IPS-18a (cell line): ENCODE results near the gene IRF8.
"Not testable (repeated sequence)": the region's sequence is repeated elsewhere in the genome, so short reads cannot be mapped to it uniquely, and the experiment has no call there.

ENCODE experiments used
- H3K27ac ChIP-seq: one replicate; pipeline ENCODE4 v1.5.1; 2013; ENCODE audit warnings: low read length
- H3K27me3 ChIP-seq: one replicate; pipeline ENCODE4 v1.6.1; 2013; ENCODE audit warnings: mild to moderate bottlenecking, low read length; ENCODE audit not compliant: control insufficient read depth, insufficient read depth
- H3K36me3 ChIP-seq: one replicate; pipeline ENCODE4 v1.6.1; 2013; ENCODE audit warnings: low read depth, low read length; ENCODE audit not compliant: control insufficient read depth
- H3K4me1 ChIP-seq: one replicate; pipeline ENCODE4 v1.6.1; 2013; ENCODE audit warnings: low read depth, low read length; ENCODE audit not compliant: control insufficient read depth
- H3K4me3 ChIP-seq: one replicate; pipeline ENCODE4 v1.5.1; 2013; ENCODE audit warnings: low read length
- H3K9ac ChIP-seq: one replicate; pipeline ENCODE4 v1.6.1; 2013; ENCODE audit warnings: mild to moderate bottlenecking, low read length, moderate library complexity
- H3K9me3 ChIP-seq: one replicate; pipeline ENCODE4 v1.6.1; 2013; ENCODE audit warnings: low read depth, low read length; ENCODE audit not compliant: control insufficient read depth

The IRF8 gene

GRCh38 chr16:85900027-85900792 is 1.2 kb downstream of the IRF8 start:
- no peaks in the 10 kb centered on the region for H3K9me3 ChIP-seq
- peaks cover 58% of the 10 kb centered on the region for H3K27me3 ChIP-seq
- H3K9ac ChIP-seq: no peak overlapping the region
- no peaks in the 10 kb centered on the region for H3K36me3 ChIP-seq
- H3K4me3 ChIP-seq: no peak overlapping the region
- peaks cover 3% of the 10 kb centered on the region for H3K4me1 ChIP-seq
- H3K27ac ChIP-seq: no peak overlapping the region

DNA sequence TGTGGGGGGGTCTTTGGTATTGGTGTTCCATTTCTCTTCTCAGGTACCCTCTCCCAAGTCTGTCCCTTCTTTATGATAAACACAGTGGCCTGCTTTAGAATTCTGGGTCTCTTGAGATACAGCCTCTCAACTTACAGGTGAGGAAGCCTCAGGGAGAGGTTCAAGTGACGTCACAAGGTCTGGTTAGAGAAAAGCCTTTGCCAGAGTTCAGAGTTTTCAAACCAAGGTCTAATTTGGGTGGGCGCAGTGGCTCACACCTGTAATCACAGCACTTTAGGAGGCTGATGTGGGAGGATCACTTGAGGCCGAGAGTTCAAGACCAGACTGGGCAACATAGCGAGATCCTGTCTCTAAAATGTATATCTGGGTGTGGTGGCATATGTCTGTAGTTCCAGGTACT is 2.1 kb downstream of the IRF8 start:
- H3K4me3 ChIP-seq: no peak overlapping the region
- H3K36me3 ChIP-seq: no peaks in the 10 kb centered on the region
- no peak overlapping the region for H3K9ac ChIP-seq
- H3K27ac ChIP-seq: no peak overlapping the region
- H3K9me3 ChIP-seq: no peaks in the 10 kb centered on the region
- peaks cover 52% of the 10 kb centered on the region for H3K27me3 ChIP-seq
- peaks cover 3% of the 10 kb centered on the region for H3K4me1 ChIP-seq

DNA sequence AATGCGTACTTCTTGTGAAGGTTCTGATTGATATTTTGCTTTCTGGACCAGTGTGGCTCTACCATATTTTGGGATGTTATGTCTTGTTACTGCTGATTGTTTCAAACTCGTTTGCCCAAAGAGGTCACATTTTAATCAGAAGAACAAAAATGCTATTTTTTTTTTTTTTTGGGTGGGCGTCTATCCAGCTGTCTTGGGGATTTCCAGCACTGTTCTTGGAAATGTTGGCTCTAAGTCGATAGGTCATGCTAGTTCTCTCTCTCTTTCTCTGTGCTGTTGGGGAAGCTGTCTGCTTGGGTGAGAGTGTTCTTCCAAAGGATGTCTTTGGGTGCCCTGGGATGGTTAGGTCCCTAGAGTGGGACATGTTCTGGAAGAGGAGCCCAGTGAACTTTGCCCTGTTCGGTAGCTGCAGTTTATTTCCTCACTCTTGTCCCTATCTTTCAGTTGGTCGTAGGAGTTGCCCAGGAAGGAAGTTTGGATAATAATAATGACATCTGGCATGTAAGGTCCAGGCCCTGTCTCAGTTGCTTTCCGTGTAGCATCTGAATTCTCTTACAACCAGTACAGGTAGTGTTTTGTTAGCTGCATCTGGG is 2.9 kb downstream of the IRF8 start:
- Histone ChIP-seq H3K36me3 (no peaks in the 10 kb centered on the region), H3K4me3 (no peak overlapping the region), H3K27me3 (peaks cover 45% of the 10 kb centered on the region), H3K27ac (no peak overlapping the region), H3K9ac (no peak overlapping the region), H3K4me1 (peaks cover 3% of the 10 kb centered on the region), H3K9me3 (no peaks in the 10 kb centered on the region)

DNA sequence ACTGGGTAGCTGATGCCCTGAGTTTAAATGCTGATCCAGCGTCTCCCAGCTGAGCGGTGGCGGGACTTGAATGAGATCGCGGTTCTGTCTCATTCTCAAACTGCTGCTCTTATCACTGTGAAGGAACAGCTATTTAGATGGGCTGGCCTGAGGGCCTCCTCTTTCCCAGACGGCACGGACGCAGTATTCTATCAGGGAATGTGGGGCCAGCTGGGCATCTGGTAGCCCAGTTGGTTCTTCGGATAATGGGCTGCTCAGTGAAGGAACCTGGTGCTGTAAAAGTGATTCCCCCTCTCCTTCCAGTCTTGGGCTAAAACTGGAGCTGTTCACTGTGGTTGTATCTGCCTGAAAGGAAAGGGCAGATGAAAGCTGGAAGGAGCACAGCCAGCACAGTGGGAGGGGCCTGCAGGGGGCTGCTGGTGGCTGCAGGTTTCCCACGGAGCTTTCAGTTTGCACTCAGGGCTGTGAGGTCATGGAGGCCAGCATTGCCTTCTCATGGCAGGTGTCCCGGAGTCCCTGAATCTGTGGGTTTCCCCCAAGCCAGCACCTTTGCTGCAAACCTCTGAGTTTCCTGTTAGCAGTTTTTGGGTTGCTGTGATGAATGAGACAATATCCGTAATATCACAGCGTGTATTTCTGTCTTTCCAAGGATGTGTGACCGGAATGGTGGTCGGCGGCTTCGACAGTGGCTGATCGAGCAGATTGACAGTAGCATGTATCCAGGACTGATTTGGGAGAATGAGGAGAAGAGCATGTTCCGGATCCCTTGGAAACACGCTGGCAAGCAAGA is 3.6 kb downstream of the IRF8 start:
- Histone ChIP-seq H3K9me3 (no peaks in the 10 kb centered on the region), H3K36me3 (no peaks in the 10 kb centered on the region), H3K4me1 (peaks cover 3% of the 10 kb centered on the region), H3K4me3 (no peak overlapping the region), H3K27me3 (peaks cover 38% of the 10 kb centered on the region), H3K27ac (no peak overlapping the region), H3K9ac (no peak overlapping the region)

DNA sequence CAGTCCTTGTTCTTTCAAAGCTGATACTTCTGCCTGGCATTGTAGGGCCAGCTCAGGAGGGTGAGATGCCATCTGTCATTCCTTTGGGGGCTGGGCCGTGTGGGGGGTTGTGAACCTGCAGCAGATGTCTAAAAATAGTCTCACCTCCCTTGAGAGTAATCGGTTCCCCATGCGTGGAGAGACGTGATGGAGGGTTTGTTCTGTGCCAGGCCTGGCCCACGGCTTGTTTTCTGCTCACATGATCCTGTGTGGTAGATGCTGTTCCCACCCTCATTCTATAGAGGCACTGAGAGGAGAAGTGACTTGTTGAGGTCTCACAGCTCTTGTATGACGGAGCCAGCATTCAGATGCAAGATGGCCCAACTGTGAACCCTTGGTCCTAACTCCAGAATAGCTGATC is 4.6 kb downstream of the IRF8 start:
- Histone ChIP-seq H3K27me3 (peaks cover 28% of the 10 kb centered on the region), H3K4me3 (no peak overlapping the region)

DNA sequence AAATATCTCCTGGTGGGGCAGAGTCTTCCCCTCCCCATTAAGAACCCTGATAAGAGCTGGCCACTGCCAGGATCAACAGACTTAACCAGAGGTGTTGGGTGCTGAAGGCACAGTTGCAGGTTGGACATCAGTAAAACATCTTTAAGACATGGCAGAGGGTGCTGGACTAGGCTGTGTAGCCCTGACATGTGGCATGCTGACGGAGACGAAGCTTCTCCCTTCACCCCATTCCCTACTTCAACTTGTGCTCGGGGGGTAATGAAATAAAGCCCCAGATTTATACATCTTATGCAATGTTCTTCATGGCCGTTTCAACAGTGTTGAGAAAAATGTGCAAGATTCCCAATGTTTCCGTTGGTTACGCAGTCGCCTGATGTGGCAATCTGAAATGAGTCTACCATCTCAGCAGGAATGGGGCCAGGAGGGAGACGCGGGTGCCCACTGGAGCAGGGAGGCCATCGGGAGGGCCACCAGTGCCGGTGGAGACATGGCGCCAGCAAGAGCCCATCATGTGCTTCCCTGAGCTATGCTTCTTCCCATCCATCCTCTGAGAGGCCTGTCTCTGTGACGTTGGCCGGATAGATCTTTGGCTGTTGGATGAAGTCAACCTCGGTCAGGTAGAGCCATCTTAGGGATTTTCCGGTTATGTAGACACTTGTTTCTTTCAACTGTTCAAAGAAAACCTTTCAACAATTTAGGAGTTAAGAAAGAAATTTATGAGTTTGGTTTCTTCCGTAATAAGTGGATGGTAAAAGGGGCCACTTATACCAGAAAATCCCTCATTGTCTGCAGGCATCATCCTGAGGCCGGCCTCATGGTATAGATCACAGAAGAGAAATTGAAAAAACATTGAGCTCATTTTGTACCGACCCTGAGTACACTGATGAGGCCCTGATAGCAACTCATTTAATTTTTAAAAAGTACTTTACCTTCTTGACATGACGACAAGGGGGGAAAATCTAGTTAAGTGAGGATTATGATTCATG is 6.4 kb downstream of the IRF8 start:
- no peak overlapping the region for H3K9ac ChIP-seq
- no peaks in the 10 kb centered on the region for H3K9me3 ChIP-seq
- no peaks in the 10 kb centered on the region for H3K4me1 ChIP-seq
- no peak overlapping the region for H3K27ac ChIP-seq
- peaks cover 10% of the 10 kb centered on the region for H3K27me3 ChIP-seq
- H3K4me3 ChIP-seq: no peak overlapping the region
- H3K36me3 ChIP-seq: no peaks in the 10 kb centered on the region

More for the DNA sequence above, 4.6 kb downstream of the IRF8 start:
- Histone ChIP-seq H3K9ac (no peak overlapping the region), H3K27ac (no peak overlapping the region), H3K36me3 (no peaks in the 10 kb centered on the region), H3K4me1 (no peaks in the 10 kb centered on the region), H3K9me3 (no peaks in the 10 kb centered on the region)

GRCh38 chr16:85906349-85906748 is 7.4 kb downstream of the IRF8 start:
- Histone ChIP-seq H3K4me3 (no peak overlapping the region), H3K9ac (no peak overlapping the region), H3K27ac (no peak overlapping the region), H3K9me3 (no peaks in the 10 kb centered on the region), H3K36me3 (no peaks in the 10 kb centered on the region), H3K4me1 (no peaks in the 10 kb centered on the region), H3K27me3 (peaks cover under 1% of the 10 kb centered on the region)

- not testable (repeated sequence) for H3K4me3 ChIP-seq, H3K4me1 ChIP-seq, H3K9ac ChIP-seq, H3K9me3 ChIP-seq, H3K36me3 ChIP-seq, H3K27ac ChIP-seq, H3K27me3 ChIP-seq
Observed at GRCh38 chr16:85907231-85907630, 8.3 kb downstream of the IRF8 start.

GRCh38 chr16:85908444-85908843 is 9.5 kb downstream of the IRF8 start:
- Histone ChIP-seq H3K36me3 (no peaks in the 10 kb centered on the region), H3K9me3 (no peaks in the 10 kb centered on the region), H3K9ac (no peak overlapping the region), H3K27ac (no peak overlapping the region), H3K27me3 (no peaks in the 10 kb centered on the region), H3K4me1 (peaks cover under 1% of the 10 kb centered on the region), H3K4me3 (no peak overlapping the region)

- Histone ChIP-seq H3K27me3 (no peaks in the 10 kb centered on the region), H3K9me3 (no peaks in the 10 kb centered on the region), H3K27ac (no peak overlapping the region), H3K4me1 (peaks cover 6% of the 10 kb centered on the region), H3K9ac (no peak overlapping the region), H3K36me3 (no peaks in the 10 kb centered on the region), H3K4me3 (no peak overlapping the region)
Observed at GRCh38 chr16:85908889-85909589, 10.1 kb downstream of the IRF8 start.
